Measurements from ENCODE around the gene SMIM45.

DNA sequence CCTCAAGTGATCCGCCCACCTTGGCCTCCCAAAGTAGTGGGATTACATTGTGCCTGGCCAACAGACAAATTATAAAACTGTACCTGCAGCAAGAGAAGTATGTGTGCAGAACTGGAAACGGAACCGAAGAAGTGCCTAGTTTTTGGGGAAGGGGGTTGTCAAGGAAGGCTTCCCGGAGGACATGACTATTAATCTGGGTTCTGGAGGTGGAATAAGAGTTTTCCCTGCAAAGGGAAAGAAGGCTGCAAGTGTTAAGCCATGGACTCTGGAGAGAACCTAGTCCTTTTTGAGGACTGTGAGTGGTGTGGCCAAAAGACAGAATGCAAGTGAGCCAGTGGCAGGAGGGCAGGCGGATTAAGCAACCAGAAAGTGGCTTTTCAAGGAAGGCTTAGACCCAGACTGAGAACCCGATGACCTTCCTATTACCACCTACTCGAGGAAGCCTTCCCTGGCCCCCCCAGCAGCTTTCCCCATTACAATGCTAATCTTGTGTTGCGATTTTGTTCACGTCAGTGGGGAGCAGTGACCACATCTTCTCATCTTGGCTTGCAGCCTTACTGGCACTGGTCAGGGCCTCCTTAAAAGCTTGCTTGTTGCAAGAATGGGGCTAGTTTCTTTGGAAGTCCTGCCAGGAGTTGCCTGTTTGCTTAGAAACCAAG is 11.6 kb downstream of the SMIM45 start:
- TF ChIP-seq POLR2A (IDR thresholded peaks at IDR 0.05), result no peak
- TF ChIP-seq, protein P1, sequence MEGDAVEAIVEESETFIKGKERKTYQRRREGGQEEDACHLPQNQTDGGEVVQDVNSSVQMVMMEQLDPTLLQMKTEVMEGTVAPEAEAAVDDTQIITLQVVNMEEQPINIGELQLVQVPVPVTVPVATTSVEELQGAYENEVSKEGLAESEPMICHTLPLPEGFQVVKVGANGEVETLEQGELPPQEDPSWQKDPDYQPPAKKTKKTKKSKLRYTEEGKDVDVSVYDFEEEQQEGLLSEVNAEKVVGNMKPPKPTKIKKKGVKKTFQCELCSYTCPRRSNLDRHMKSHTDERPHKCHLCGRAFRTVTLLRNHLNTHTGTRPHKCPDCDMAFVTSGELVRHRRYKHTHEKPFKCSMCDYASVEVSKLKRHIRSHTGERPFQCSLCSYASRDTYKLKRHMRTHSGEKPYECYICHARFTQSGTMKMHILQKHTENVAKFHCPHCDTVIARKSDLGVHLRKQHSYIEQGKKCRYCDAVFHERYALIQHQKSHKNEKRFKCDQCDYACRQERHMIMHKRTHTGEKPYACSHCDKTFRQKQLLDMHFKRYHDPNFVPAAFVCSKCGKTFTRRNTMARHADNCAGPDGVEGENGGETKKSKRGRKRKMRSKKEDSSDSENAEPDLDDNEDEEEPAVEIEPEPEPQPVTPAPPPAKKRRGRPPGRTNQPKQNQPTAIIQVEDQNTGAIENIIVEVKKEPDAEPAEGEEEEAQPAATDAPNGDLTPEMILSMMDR (IDR thresholded peaks at IDR 0.05), result no peak

Data from ovary (tissue), 3 donors.